NCI-H345 (cell line): Measurements from ENCODE around the gene PSME2.

ENCODE experiments used
- DNase-seq: peaks from one replicate; lab custom pipeline; 2025; lab: John Stamatoyannopoulos, UW

The PSME2 gene

DNA sequence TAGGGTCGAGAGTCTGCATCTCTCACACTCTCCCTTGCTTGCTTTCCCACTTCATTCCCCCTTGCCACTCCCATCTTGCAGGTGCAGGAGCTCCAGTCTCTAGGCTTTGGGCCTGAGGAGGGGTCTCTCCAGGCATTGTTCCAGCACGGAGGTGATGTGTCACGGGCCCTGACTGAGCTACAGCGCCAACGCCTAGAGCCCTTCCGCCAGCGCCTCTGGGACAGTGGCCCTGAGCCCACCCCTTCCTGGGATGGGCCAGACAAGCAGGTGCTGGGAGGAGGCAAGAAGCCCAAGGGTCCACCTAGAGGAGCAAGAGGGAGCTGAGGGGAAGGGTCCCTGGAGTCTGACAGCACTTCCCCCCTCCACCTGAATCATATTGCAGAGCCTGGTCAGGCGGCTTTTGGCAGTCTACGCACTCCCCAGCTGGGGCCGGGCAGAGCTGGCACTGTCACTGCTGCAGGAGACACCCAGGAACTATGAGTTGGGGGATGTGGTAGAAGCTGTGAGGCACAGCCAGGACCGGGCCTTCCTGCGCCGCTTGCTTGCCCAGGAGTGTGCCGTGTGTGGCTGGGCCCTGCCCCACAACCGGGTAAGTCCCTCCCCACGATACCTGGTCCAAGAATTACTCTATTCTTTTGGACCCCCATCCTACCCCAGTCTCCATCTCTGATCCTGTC is 5.1 kb upstream of the PSME2 start:
- no peak for DNase-seq

DNA sequence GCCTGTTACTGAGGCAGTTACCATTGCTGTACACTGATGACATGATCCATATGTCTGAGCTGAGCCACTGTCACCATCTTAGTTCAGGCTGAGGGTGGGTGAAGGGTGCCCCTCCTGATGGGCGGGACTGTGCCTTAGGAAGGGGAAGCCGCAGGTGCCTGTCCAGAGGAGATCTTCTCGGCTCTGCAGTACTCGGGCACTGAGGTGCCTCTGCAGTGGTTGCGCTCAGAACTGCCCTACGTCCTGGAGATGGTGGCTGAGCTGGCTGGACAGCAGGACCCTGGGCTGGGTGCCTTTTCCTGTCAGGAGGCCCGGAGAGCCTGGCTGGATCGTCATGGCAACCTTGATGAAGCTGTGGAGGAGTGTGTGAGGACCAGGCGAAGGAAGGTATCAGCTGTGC is 4.6 kb upstream of the PSME2 start:
- DNase-seq, result no peak

DNA sequence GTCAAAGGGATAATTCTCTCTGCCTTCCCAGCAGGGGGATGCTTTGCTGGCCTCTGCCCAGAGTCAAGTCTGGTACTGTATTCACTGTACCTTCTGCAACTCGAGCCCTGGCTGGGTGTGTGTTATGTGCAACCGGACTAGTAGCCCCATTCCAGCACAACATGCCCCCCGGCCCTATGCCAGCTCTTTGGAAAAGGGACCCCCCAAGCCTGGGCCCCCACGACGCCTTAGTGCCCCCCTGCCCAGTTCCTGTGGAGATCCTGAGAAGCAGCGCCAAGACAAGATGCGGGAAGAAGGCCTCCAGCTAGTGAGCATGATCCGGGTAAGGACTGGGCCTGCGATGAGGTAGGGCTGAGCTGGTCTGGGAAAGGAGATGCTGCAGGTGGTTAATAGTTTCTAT is 4.2 kb upstream of the PSME2 start:
- no peak for DNase-seq

DNA sequence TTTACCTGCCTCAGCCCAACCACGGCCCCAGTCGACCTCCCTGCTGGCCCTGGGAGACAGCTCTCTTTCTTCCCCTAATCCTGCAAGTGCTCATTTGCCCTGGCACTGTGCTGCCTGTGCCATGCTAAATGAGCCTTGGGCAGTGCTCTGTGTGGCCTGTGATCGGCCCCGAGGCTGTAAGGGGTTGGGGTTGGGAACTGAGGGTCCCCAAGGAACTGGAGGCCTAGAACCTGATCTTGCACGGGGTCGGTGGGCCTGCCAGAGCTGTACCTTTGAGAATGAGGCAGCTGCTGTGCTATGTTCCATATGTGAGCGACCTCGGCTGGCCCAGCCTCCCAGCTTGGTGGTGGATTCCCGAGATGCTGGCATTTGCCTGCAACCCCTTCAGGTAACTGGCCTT is 3.7 kb upstream of the PSME2 start:
- DNase-seq, result no peak

DNA sequence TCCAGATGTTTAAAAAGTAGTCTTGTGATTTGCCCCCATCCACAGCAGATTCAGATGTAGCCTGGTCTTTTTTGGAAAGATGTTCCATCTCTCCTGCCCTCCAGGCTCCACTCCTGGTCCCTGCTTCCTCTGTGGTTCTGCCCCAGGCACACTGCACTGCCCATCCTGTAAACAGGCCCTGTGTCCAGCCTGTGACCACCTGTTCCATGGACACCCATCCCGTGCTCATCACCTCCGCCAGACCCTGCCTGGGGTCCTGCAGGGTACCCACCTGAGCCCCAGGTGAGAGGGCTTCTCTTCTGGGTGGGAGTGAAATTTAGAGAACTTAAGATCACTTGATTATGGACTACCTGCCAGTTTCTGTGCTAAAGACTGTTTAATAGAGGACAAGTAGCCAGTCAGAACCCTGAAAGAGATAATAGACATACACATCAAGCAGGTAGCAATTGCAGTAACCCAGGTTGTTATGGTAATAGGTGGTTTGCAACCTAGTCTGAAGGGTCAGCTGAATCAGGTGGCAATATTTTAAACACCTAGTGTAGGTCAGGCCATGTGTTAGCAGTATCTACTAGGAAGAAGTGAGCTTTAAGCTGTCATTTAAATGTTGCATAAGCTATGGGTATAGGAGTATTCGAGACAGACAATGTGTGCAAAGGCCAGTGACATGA is 3.0 kb upstream of the PSME2 start:
- DNase-seq, result no peak

DNA sequence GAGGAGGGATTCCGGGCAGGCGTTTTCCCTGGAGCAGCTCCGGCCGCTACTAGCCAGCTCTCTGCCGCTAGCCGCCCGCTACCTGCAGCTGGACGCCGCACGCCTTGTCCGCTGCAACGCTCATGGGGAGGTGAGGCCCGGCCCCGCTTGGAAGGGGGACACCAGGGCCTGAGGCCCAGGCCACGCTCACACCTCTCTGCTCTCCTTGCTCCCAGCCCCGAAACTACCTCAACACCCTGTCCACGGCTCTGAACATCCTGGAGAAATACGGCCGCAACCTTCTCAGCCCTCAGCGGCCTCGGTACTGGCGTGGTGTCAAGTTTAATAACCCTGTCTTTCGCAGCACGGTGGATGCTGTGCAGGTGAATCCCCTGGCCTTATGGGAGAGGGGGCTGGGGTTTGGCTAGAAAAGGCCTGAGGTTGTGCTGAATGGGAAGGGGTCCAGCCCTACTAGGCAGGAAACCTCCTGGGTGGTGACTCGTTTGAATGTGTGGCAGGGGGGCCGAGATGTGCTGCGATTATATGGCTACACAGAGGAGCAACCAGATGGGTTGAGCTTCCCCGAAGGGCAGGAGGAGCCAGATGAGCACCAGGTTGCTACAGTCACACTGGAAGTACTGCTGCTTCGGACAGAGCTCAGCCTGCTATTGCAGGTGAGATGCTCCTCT is 1.5 kb upstream of the PSME2 start:
- no peak for DNase-seq

DNA sequence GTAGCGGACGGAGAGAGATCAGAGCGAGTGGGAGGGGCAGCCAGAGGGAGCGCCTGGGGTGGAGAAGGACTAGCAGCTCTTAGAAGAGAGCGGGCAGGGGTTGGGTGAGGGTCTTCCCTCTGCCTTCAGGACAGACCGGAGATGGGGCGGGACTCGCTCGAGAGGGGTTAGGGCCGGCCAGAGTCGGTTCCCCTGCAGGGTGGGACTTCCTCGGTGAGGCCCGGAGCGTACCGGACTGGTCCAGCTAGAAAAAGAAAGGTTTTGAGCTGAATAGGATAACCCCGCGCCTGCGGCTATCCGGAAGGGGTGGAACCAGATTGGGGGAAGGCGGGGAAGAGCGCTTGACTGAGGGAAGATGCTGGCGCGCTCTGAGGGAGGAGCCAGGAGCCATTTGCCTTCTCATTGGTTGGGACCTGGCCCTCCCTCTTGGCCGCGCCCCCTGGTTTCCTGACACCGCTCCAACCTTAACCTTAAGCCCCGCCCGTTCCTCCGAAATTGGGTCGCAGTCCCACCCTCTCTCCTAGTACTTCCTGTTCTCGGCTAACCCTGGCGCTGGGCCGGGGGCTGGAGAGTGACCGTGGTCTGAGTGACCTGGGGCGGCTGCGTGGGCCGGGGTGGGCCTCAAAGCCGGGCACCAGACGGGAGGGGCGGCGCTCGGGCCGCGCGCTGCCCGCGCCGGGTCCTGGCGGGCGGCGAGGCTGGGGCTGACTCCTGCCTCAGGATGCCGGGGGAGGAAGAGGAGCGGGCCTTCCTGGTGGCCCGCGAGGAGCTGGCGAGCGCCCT is 759 bp upstream of the PSME2 start, which contains the start of gene RNF31:
Gene RNF31, plus strand, starts transcription at position 521 of the 783 bp plus-strand sequence. Its CDS starts 201 bp downstream, at position 722.
- DNase-seq, result peak; percentile 99

DNA sequence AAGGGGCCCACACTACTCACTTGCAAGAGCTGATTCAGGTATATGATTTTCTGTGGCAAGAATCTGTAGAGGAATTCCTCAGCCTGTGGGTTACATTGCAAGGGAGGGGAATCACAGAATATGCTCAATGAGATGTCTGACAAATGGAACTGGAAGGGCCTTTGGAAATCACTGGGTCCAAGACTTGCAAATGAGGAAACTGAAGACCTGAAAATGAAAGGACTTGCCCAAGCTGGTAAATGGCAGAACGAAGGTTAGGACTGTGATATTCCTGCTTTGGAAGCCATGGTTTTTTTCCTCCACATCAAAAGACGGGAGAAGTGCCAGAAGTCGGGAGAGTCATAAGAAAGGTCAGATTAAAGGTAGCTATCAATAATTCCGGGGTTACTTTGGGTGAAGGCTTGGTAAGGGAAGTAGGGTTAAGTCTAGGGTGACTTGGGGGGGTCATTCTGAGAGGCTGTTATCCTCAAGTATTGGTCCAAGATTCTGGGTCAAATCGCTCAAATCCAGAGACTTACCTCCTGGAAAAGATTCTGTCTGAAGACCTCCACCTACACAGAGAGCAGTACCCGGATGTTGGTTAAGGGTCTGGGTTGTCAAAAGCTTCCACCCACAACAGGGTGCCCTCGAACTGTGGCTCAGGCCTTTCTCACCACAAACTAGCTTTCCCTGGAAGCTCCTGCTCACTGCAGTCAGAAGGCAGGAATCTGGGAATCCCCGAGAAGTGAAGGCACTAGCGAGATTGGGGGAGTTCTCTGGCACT is 539 bp downstream of the PSME2 start:
- DNase-seq, result peak; percentile 42

DNA sequence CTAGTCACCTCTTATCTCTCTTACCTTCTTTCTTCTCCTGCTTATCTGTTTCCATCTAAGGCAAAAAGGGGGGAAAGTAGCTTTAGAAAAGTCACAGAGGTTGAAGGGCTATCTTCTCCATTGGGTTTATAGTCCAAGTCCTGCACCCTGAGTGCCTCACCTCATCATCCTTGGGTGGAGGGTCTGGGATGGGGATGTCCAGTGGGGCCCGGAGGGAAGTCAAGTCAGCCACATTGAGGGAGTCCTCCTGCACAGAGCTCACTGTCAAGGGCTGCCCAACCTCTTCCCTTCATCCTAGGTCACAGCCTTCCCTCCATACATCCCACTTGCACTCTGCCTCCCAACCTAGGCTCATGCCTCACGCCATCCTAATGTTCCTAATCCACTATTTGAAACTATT is 1.2 kb downstream of the PSME2 start:
- no peak for DNase-seq

DNA sequence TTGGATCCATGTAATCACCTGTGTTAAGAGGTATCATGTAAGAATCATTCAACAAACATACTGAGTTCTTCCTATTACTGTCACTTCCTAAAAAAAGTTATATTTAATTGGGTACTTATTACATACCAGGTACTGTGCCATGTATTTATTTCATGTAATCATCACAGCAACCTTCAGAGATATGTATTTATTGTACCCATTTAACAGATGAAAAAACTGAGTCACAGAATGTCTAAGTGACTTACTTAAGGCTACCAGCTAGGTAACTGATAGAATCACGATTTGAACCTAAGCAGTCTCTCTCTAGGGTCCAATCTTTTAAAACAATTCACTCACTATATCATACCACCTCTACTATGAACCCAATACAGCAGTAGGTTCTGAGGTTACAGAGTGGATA is 2.0 kb downstream of the PSME2 start:
- DNase-seq, result no peak

DNA sequence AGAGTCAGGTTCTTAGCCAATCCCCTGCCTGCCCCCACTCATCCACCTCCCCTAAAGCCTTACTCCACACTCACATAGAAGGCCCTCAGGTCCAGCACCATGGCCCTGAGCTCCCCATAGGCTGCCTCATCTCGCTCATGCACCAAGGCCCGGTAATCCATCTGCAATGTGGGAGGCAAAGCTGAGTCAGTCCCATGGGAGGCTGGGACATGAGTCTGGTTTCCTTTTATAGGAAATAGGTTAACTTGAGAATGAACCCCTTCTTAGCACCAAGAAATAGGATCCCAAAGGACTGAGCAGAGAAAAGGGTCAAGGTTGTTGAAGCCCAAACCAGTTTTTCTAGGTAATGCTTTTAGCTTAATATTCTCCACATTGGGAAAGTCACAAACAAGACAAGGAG is 2.9 kb downstream of the PSME2 start:
- no peak for DNase-seq

DNA sequence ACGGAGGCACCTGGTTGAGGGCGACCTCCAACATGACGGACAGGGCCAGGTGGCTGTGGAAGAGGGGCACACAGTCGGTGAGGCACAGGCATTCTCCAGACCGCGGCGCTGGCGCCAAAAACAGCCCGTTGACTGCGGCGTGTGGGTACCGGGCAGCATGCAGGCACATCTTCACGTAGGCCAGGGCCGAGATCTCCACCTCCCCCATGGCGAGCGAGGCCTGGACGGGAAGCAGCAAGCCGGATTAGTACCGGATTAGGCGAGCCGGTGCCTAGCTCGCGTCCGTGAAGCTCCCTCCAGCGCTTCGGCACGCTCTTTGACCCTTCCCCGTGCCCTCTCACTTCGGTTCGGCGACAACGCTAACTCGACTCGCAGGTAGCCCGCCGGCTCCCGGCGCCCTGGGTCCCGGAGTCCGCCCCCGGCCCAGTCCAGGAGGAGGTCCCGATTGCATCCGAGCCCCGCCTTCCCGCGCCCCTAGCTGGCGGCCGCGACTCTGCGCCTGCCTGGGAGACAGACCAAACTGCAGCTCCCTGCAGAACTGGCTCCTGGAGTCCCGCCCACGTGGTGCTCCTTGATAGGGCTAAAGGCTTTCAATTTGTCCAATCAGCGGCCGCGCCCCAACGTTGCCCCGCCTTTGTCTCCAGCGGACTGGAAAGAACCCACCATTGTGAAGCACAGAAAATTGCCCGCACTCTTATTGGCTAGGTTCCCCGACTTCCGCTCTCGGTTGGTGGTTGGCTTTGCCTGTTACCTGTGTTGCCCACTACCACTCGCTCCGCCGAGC is 5.1 kb downstream of the PSME2 start, which contains the start of gene EMC9:
Gene EMC9, minus strand, starts transcription at position 495 of the 784 bp plus-strand sequence. Its CDS starts 287 bp downstream, at position 208.
- DNase-seq, result peak; percentile 100

DNA sequence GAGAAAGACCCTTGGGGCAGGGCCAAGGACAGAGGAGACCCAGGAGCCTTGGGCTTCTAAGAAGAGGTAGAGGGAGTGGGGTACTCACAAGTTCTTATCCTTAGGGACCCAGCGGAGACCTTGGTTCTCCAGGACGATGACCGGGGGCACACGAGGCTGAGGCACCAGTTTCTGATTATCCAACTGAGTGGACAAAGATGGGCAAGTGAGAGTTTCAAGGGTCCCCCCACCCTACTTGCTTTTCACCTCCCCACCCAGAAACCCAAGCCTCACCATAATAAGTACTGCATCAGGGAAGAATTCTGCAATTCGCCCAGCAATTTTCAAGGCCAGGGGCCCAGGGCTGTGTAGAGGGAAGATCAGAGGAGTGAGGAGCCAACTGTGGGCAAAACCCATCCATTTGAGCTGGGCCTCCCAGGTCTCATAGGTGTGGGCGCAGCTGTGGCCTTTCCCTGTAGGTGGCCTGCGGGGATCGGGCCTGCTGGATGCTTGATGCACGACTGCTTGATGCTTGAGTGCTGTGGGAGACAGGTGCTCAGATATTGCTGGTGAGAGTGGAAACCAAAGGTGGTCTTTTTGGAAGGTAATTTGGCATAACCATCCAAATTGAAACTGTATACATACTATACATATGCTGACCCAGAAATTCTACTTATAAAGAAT is 7.0 kb downstream of the PSME2 start:
- DNase-seq, result peak; percentile 10

DNA sequence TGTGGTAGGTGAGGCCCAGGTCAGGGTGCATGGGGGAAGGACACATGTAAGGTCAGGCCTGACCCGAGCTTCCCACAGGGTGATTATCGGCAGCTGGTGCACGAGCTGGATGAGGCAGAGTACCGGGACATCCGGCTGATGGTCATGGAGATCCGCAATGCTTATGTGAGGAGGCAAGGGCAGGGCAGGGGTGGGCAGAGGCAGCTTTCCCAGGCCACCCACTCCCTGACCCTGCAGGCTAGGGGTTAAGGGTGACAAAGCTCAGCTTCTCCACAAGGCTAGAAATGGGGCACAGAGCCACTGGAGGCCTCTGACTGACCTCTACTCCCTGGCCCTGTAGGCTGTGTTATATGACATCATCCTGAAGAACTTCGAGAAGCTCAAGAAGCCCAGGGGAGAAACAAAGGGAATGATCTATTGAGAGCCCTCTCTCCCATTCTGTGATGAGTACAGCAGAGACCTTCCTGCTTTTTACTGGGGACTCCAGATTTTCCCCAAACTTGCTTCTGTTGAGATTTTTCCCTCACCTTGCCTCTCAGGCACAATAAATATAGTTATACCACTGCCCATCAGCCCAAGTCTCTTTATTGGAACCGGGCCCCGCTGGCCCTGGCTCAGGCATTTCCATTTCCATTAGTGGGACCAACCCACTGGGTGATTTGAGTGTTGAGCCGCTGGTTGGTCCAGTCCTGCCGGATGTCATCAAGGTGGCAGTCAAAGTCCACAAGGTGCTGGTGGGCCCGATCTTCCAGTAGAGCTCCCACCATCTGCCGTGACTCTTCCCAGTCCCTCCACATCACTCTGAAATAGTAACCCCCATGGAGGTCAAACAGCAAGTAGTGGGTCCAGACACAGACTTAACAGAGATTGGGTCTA is 7.8 kb downstream of the PSME2 start:
- DNase-seq, result no peak

DNA sequence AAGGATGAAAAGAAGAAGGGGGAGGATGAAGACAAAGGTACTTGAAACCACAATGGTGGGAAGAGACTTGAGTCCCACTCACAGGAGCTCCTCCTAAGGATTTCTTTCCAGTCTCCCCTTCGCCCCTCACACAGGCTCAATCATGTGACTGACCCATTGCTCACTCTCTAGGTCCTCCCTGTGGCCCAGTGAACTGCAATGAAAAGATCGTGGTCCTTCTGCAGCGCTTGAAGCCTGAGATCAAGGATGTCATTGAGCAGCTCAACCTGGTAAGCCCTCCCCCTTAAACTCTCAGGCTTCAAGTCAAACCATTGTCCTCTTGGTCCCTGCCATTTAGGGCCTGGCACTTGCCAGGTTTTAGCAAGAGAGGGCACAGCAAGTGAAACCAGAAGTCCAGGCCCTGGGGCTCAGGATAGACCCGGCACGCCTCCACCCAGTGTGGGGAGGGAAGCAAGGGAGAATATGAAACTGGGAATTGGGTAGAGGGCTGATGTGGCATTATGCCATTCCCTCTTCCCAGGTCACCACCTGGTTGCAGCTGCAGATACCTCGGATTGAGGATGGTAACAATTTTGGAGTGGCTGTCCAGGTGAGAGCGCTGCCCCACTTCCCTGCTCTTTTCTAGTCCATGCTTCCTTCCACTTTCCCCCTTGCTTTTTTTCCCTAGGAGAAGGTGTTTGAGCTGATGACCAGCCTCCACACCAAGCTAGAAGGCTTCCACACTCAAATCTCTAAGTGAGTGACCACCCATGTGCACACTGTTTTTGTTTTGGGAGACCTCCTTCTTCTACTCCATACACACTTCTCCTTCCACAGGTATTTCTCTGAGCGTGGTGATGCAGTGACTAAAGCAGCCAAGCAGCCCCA is 8.6 kb downstream of the PSME2 start:
- no peak for DNase-seq

DNA sequence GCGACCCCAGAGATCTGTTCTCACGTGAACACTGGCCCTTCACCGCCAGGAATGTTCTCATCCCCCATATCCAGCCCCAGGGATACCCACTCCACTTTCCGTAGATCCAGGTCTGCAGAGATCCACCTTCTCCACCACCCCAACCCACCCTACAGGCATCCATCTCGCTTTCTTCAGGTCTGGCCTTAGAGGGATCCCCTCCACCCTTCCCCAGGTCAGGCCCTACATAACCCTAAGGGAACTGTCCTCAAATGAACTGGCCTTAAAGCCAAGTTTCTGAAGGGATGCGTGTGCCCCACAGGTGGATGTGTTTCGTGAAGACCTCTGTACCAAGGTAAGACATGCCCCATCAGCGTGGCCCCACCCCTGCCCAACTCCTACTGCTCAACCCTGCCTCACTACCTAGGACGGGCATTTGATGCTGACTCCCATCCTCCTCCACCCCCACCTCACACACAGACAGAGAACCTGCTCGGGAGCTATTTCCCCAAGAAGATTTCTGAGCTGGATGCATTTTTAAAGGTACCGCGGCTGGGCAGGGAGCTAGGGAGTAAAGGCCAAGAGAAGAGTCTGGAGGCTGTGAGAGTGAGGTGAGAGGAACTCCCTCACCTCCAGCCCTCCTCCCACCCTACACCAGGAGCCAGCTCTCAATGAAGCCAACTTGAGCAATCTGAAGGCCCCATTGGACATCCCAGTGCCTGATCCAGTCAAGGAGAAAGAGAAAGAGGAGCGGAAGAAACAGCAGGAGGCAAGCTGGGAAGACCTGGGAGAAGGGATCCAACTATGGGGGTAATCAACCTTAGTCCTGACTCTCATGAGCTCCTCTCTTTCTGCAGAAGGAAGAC is 9.5 kb downstream of the PSME2 start:
- no peak for DNase-seq
